ENCODE data around the gene SLC9A9.

- no peak for TF ChIP-seq CTCF (conservative IDR thresholded peaks at IDR 0.05; ENCODE audit: low read depth, low read length)
- no peak for TF ChIP-seq EZH2 (IDR thresholded peaks at IDR 0.05; ENCODE audit: borderline replicate concordance, low read depth, low read length, poor library complexity, severe bottlenecking)
These were observed 6.9 kb upstream of the SLC9A9 start for GRCh38 chr3:143855183-143855582.
